ENCODE measurements around the gene SLC25A21. TPM values are rescaled to one million over a fixed set of nuclear protein-coding genes. Genes with fewer than 3 reads are reported as not detected.

SLC25A21 gene
- total and polyA plus RNA-seq, 2 of the 13 experiments (the other 11 are each of a cell fraction or from before 2014, with no cell fraction given): 1.9 to 2.9 TPM

- DNase-seq (ENCODE audit: low spot score) (no peak), FAIRE-seq (no peak), ATAC-seq (no peak)
- no peaks in the 10 kb centered on the region for H4K20me1 ChIP-seq (ENCODE audit: insufficient read depth, low read length)
- TF ChIP-seq ATF2 (CRISPR knock-in tag; IDR thresholded peaks at IDR 0.05): no peak
- H3K36me3 ChIP-seq (replicated peaks in 1 of 2; ENCODE audit: control insufficient read depth in 1 of 2, insufficient read depth in 2 of 2, low read length in 2 of 2): no peaks in the 10 kb centered on the region
- no TSS peak for BruUV-seq (replicated peaks)
- intact Hi-C loops (cut with micrococcal nuclease; ENCODE audit: unreplicated experiment) (no loop called here), in situ Hi-C loops (cut with HindIII; ENCODE audit: extremely low pct_ligation_motif_present, low pct_unique_long_range_greater_than_20kb) (no loop called here)
- H3K9me3 ChIP-seq (ENCODE audit: low read length): no peaks in the 10 kb centered on the region
- no peaks in the 10 kb centered on the region for H3K4me1 ChIP-seq (ENCODE audit: insufficient read depth, low read length)
- ChIA-PET CTCF (ENCODE audit: low intra/inter-chr PET ratio, low total read pairs) (no interaction called here), POLR2A (no interaction called here)
- no peaks in the 10 kb centered on the region for H3K27me3 ChIP-seq (ENCODE audit: control insufficient read depth in 1 of 2, insufficient read depth in 2 of 2, low read length in 2 of 2)
- H3K4me3 ChIP-seq (replicated peaks in 1 of 3; ENCODE audit: insufficient read depth in 1 of 3, low read depth in 2 of 3, low read length in 3 of 3): no peak overlapping the region
- no peak overlapping the region for H3K9ac ChIP-seq (ENCODE audit: insufficient read depth, low read depth, low read length)
- no peak overlapping the region for H2AFZ ChIP-seq (ENCODE audit: low read length)
- WGBS (ENCODE audit: low lambda C conversion rate): 68% methylated on average over 5 of the region's 5 CpGs
- no peak overlapping the region for H3K4me2 ChIP-seq (ENCODE audit: low read depth, low read length)
- no peaks in the 10 kb centered on the region for H3K79me2 ChIP-seq (ENCODE audit: insufficient read depth, low read length)
- no peak overlapping the region for H3K27ac ChIP-seq (ENCODE audit: extremely low read length, insufficient read depth, low read length)
These were observed 326.9 kb downstream of the SLC25A21 start for GRCh38 chr14:36845356-36846012.

GRCh38 chr14:36844443-36845195 is 327.8 kb downstream of the SLC25A21 start:
- WGBS (ENCODE audit: low lambda C conversion rate): 23% methylated on average over 6 of the region's 6 CpGs
- Histone ChIP-seq H3K79me2 (ENCODE audit: insufficient read depth, low read length) (no peaks in the 10 kb centered on the region), H4K20me1 (ENCODE audit: insufficient read depth, low read length) (no peaks in the 10 kb centered on the region), H3K36me3 (replicated peaks in 1 of 2; ENCODE audit: control insufficient read depth in 1 of 2, insufficient read depth in 2 of 2, low read length in 2 of 2) (no peaks in the 10 kb centered on the region), H3K27me3 (ENCODE audit: control insufficient read depth in 1 of 2, insufficient read depth in 2 of 2, low read length in 2 of 2) (no peaks in the 10 kb centered on the region), H3K9ac (ENCODE audit: insufficient read depth, low read depth, low read length) (no peak overlapping the region), H3K4me1 (ENCODE audit: insufficient read depth, low read length) (no peaks in the 10 kb centered on the region), H3K4me2 (ENCODE audit: low read depth, low read length) (no peak overlapping the region), H3K4me3 (replicated peaks in 1 of 3; ENCODE audit: insufficient read depth in 1 of 3, low read depth in 2 of 3, low read length in 3 of 3) (no peak overlapping the region), H3K9me3 (ENCODE audit: low read length) (no peaks in the 10 kb centered on the region), H3K27ac (ENCODE audit: extremely low read length, insufficient read depth, low read length) (no peak overlapping the region), H2AFZ (ENCODE audit: low read length) (no peak overlapping the region)
- in situ Hi-C loops (cut with HindIII; ENCODE audit: extremely low pct_ligation_motif_present, low pct_unique_long_range_greater_than_20kb) (no loop called here), intact Hi-C loops (cut with micrococcal nuclease; ENCODE audit: unreplicated experiment) (no loop called here)
- FAIRE-seq (no peak), DNase-seq (ENCODE audit: low spot score) (no peak), ATAC-seq (no peak)
- ChIA-PET POLR2A (no interaction called here), CTCF (ENCODE audit: low intra/inter-chr PET ratio, low total read pairs) (no interaction called here)
- no TSS peak for BruUV-seq (replicated peaks)
- TF ChIP-seq CREBL2 (CRISPR knock-in tag; IDR thresholded peaks at IDR 0.05; ENCODE audit: borderline replicate concordance): no peak
- no peak for TF ChIP-seq XRCC5 (optimal IDR thresholded peaks at IDR 0.05; ENCODE audit: low read length)
- no peak for TF ChIP-seq RARA (CRISPR knock-in tag; IDR thresholded peaks at IDR 0.05)
- TF ChIP-seq PAF1 (CRISPR knock-in tag; IDR thresholded peaks at IDR 0.05): no peak
- no peak for TF ChIP-seq ZNF619 (CRISPR knock-in tag; IDR thresholded peaks at IDR 0.05)
- TF ChIP-seq, protein P1, sequence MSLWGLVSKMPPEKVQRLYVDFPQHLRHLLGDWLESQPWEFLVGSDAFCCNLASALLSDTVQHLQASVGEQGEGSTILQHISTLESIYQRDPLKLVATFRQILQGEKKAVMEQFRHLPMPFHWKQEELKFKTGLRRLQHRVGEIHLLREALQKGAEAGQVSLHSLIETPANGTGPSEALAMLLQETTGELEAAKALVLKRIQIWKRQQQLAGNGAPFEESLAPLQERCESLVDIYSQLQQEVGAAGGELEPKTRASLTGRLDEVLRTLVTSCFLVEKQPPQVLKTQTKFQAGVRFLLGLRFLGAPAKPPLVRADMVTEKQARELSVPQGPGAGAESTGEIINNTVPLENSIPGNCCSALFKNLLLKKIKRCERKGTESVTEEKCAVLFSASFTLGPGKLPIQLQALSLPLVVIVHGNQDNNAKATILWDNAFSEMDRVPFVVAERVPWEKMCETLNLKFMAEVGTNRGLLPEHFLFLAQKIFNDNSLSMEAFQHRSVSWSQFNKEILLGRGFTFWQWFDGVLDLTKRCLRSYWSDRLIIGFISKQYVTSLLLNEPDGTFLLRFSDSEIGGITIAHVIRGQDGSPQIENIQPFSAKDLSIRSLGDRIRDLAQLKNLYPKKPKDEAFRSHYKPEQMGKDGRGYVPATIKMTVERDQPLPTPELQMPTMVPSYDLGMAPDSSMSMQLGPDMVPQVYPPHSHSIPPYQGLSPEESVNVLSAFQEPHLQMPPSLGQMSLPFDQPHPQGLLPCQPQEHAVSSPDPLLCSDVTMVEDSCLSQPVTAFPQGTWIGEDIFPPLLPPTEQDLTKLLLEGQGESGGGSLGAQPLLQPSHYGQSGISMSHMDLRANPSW (CRISPR knock-in tag; IDR thresholded peaks at IDR 0.05; ENCODE audit: borderline replicate concordance): no peak
- no peak for TF ChIP-seq ZNF605 (CRISPR knock-in tag; IDR thresholded peaks at IDR 0.05)
- no peak for TF ChIP-seq GTF2F1 (IDR thresholded peaks at IDR 0.05; ENCODE audit: low read length)
- no peak for TF ChIP-seq ZNF720 (CRISPR knock-in tag; IDR thresholded peaks at IDR 0.05)
- TF ChIP-seq FOXK1 (CRISPR knock-in tag; IDR thresholded peaks at IDR 0.05; ENCODE audit: borderline replicate concordance, low read depth): no peak
- TF ChIP-seq, protein P2, sequence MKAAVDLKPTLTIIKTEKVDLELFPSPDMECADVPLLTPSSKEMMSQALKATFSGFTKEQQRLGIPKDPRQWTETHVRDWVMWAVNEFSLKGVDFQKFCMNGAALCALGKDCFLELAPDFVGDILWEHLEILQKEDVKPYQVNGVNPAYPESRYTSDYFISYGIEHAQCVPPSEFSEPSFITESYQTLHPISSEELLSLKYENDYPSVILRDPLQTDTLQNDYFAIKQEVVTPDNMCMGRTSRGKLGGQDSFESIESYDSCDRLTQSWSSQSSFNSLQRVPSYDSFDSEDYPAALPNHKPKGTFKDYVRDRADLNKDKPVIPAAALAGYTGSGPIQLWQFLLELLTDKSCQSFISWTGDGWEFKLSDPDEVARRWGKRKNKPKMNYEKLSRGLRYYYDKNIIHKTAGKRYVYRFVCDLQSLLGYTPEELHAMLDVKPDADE (CRISPR knock-in tag; IDR thresholded peaks at IDR 0.05): no peak
